ENCODE results near the gene DBH.
A peak's percentile ranks its signal among the peaks of the same experiment; 100 is the strongest.

The DBH gene

GRCh38 chr9:133685653-133686609, 49.8 kb downstream of the DBH start:
- DNase-seq: no peak

- DNase-seq: peak; percentile 45
Observed at GRCh38 chr9:133686642-133687575, 50.7 kb downstream of the DBH start.

- no peak for DNase-seq
Observed at GRCh38 chr9:133687856-133688761, 51.9 kb downstream of the DBH start.

- DNase-seq: no peak
Observed at GRCh38 chr9:133689151-133689763, 53.1 kb downstream of the DBH start.

- DNase-seq: peak; percentile 38
Observed at GRCh38 chr9:133690081-133690561, 54.0 kb downstream of the DBH start.

- no peak for DNase-seq
Observed at GRCh38 chr9:133691191-133691590, 55.0 kb downstream of the DBH start.

GRCh38 chr9:133691626-133692363, 55.6 kb downstream of the DBH start:
- DNase-seq: no peak

- no peak for DNase-seq
Observed at GRCh38 chr9:133692364-133692985, 56.3 kb downstream of the DBH start.

- no peak for DNase-seq
Observed at GRCh38 chr9:133693116-133693515, 57.0 kb downstream of the DBH start.

GRCh38 chr9:133693703-133694529, 57.8 kb downstream of the DBH start:
- DNase-seq: no peak

GRCh38 chr9:133694686-133695085, 58.5 kb downstream of the DBH start:
- no peak for DNase-seq

GRCh38 chr9:133696071-133696472, 59.9 kb downstream of the DBH start:
- DNase-seq: no peak

- no peak for DNase-seq
Observed at GRCh38 chr9:133699546-133699945, 63.4 kb downstream of the DBH start.

- DNase-seq: no peak
Observed at GRCh38 chr9:133700819-133701320, 64.7 kb downstream of the DBH start.

- no peak for DNase-seq
Observed at GRCh38 chr9:133701321-133701980, 65.3 kb downstream of the DBH start.

GRCh38 chr9:133701981-133702797, 66.0 kb downstream of the DBH start:
- no peak for DNase-seq

GRCh38 chr9:133702798-133703590, 66.8 kb downstream of the DBH start:
- DNase-seq: no peak

All from DMS79 treated with DMSO at 0.1 percent for 48 hours (cell line).